Measurements from ENCODE around the gene YIPF3. TPM values are rescaled to one million over a fixed set of nuclear protein-coding genes. Genes with fewer than 3 reads are reported as not detected.
"Not testable (repeated sequence)": the region's sequence is repeated elsewhere in the genome, so short reads cannot be mapped to it uniquely, and the experiment has no call there.

The YIPF3 gene
- polyA plus RNA-seq, 2 donors, result 54.3 to 64.1 TPM

DNA sequence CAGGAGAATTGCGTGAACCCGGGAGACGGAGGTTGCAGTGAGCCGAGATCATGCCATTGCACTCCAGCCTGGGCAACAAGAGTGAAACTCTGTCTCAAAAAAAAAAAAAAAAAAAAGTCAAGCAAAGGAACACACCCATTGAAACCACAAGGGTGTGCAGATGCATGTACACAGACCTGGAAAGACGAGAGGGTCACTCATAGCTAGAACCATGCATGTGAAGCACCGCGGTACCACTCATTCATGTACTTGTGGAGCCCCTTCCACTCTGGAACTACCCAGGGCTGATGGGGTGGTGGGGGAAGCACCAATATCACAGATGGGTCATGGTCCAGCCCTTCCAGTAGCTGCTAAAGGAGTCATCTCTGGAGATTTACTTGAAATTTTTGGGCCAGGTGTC lies 46.8 kb downstream of the YIPF3 start:
- Histone ChIP-seq H3K27me3 (ENCODE audit: control insufficient read depth in 1 of 2, insufficient read depth in 2 of 2, low read length in 2 of 2) (no peaks in the 10 kb centered on the region), H3K4me1 (ENCODE audit: control insufficient read depth in 2 of 2, insufficient read depth in 2 of 2, low read length in 1 of 2) (peaks cover 0 to 2% of the 10 kb centered on the region in 2 donors), H3K4me3 (ENCODE audit: low read depth in 1 of 2, low read length in 2 of 2) (no peak overlapping the region), H3K27ac (ENCODE audit: low read depth in 2 of 2, low read length in 1 of 2) (no peak overlapping the region), H3K36me3 (ENCODE audit: control insufficient read depth in 2 of 2, insufficient read depth in 2 of 2, low read length in 1 of 2) (no peaks in the 10 kb centered on the region), H3K9me3 (ENCODE audit: control insufficient read depth in 2 of 2, insufficient read depth in 1 of 2, low read depth in 1 of 2, low read length in 1 of 2) (no peaks in the 10 kb centered on the region)
- WGBS, 2 donors, result 85 to 90% methylated on average over 7 of the region's 7 CpGs

GRCh38 chr6:43468748-43469681 lies 47.7 kb downstream of the YIPF3 start:
- no peak overlapping the region for H3K4me3 ChIP-seq (ENCODE audit: low read depth in 1 of 2, low read length in 2 of 2)
- peaks cover 0 to 2% of the 10 kb centered on the region in 2 donors for H3K4me1 ChIP-seq (ENCODE audit: control insufficient read depth in 2 of 2, insufficient read depth in 2 of 2, low read length in 1 of 2)
- no peaks in the 10 kb centered on the region for H3K9me3 ChIP-seq (ENCODE audit: control insufficient read depth in 2 of 2, insufficient read depth in 1 of 2, low read depth in 1 of 2, low read length in 1 of 2)
- H3K36me3 ChIP-seq (ENCODE audit: control insufficient read depth in 2 of 2, insufficient read depth in 2 of 2, low read length in 1 of 2), result no peaks in the 10 kb centered on the region
- H3K27ac ChIP-seq (ENCODE audit: low read depth in 2 of 2, low read length in 1 of 2), result no peak overlapping the region
- no peaks in the 10 kb centered on the region for H3K27me3 ChIP-seq (ENCODE audit: control insufficient read depth in 1 of 2, insufficient read depth in 2 of 2, low read length in 2 of 2)
- WGBS, 2 donors, result 51 to 64% methylated on average over 13 of the region's 13 CpGs

- Histone ChIP-seq H3K27ac (ENCODE audit: low read depth in 2 of 2, low read length in 1 of 2) (no peak overlapping the region), H3K9me3 (ENCODE audit: control insufficient read depth in 2 of 2, insufficient read depth in 1 of 2, low read depth in 1 of 2, low read length in 1 of 2) (no peaks in the 10 kb centered on the region), H3K36me3 (ENCODE audit: control insufficient read depth in 2 of 2, insufficient read depth in 2 of 2, low read length in 1 of 2) (no peaks in the 10 kb centered on the region), H3K4me3 (ENCODE audit: low read depth in 1 of 2, low read length in 2 of 2) (no peak overlapping the region), H3K4me1 (ENCODE audit: control insufficient read depth in 2 of 2, insufficient read depth in 2 of 2, low read length in 1 of 2) (peaks cover 0 to 2% of the 10 kb centered on the region in 2 donors), H3K27me3 (ENCODE audit: control insufficient read depth in 1 of 2, insufficient read depth in 2 of 2, low read length in 2 of 2) (no peaks in the 10 kb centered on the region)
- WGBS, 2 donors, result 73 to 75% methylated on average over 4 of the region's 4 CpGs
Observed at GRCh38 chr6:43468240-43468639, 48.5 kb downstream of the YIPF3 start.

- no peaks in the 10 kb centered on the region for H3K27me3 ChIP-seq (ENCODE audit: control insufficient read depth in 1 of 2, insufficient read depth in 2 of 2, low read length in 2 of 2)
- peaks cover 0 to 2% of the 10 kb centered on the region in 2 donors for H3K4me1 ChIP-seq (ENCODE audit: control insufficient read depth in 2 of 2, insufficient read depth in 2 of 2, low read length in 1 of 2)
- H3K36me3 ChIP-seq (ENCODE audit: control insufficient read depth in 2 of 2, insufficient read depth in 2 of 2, low read length in 1 of 2), result no peaks in the 10 kb centered on the region
- H3K27ac ChIP-seq (ENCODE audit: low read depth in 2 of 2, low read length in 1 of 2), result no peak overlapping the region
- H3K4me3 ChIP-seq (ENCODE audit: low read depth in 1 of 2, low read length in 2 of 2), result no peak overlapping the region
- 82% methylated on average over 4 of the region's 4 CpGs for WGBS, 2 donors
- no peaks in the 10 kb centered on the region for H3K9me3 ChIP-seq (ENCODE audit: control insufficient read depth in 2 of 2, insufficient read depth in 1 of 2, low read depth in 1 of 2, low read length in 1 of 2)
Observed at GRCh38 chr6:43467752-43468151, 49.0 kb downstream of the YIPF3 start.

- H3K27me3 ChIP-seq (ENCODE audit: control insufficient read depth in 1 of 2, insufficient read depth in 2 of 2, low read length in 2 of 2); H3K9me3 ChIP-seq (ENCODE audit: control insufficient read depth in 2 of 2, insufficient read depth in 1 of 2, low read depth in 1 of 2, low read length in 1 of 2); H3K27ac ChIP-seq (ENCODE audit: low read depth in 2 of 2, low read length in 1 of 2); H3K4me3 ChIP-seq (ENCODE audit: low read depth in 1 of 2, low read length in 2 of 2); H3K36me3 ChIP-seq (ENCODE audit: control insufficient read depth in 2 of 2, insufficient read depth in 2 of 2, low read length in 1 of 2); H3K4me1 ChIP-seq (ENCODE audit: control insufficient read depth in 2 of 2, insufficient read depth in 2 of 2, low read length in 1 of 2): not testable (repeated sequence)
- WGBS, 2 donors, result 62 to 63% methylated on average over 5 of the region's 5 CpGs
Observed at GRCh38 chr6:43467265-43467664, 49.5 kb downstream of the YIPF3 start.

- H3K27me3 ChIP-seq (ENCODE audit: control insufficient read depth in 1 of 2, insufficient read depth in 2 of 2, low read length in 2 of 2), result no peaks in the 10 kb centered on the region
- no peaks in the 10 kb centered on the region for H3K9me3 ChIP-seq (ENCODE audit: control insufficient read depth in 2 of 2, insufficient read depth in 1 of 2, low read depth in 1 of 2, low read length in 1 of 2)
- H3K4me3 ChIP-seq (ENCODE audit: low read depth in 1 of 2, low read length in 2 of 2), result no peak overlapping the region
- H3K36me3 ChIP-seq (ENCODE audit: control insufficient read depth in 2 of 2, insufficient read depth in 2 of 2, low read length in 1 of 2), result no peaks in the 10 kb centered on the region
- WGBS, 2 donors, result 54 to 70% methylated on average over 2 of the region's 2 CpGs
- no peak overlapping the region for H3K27ac ChIP-seq (ENCODE audit: low read depth in 2 of 2, low read length in 1 of 2)
- peaks cover 0 to 2% of the 10 kb centered on the region in 2 donors for H3K4me1 ChIP-seq (ENCODE audit: control insufficient read depth in 2 of 2, insufficient read depth in 2 of 2, low read length in 1 of 2)
Observed at GRCh38 chr6:43465948-43466347, 50.8 kb downstream of the YIPF3 start.

- Histone ChIP-seq H3K4me1 (ENCODE audit: control insufficient read depth in 2 of 2, insufficient read depth in 2 of 2, low read length in 1 of 2) (no peaks in the 10 kb centered on the region), H3K27me3 (ENCODE audit: control insufficient read depth in 1 of 2, insufficient read depth in 2 of 2, low read length in 2 of 2) (no peaks in the 10 kb centered on the region), H3K4me3 (ENCODE audit: low read depth in 1 of 2, low read length in 2 of 2) (no peak overlapping the region), H3K27ac (ENCODE audit: low read depth in 2 of 2, low read length in 1 of 2) (no peak overlapping the region), H3K36me3 (ENCODE audit: control insufficient read depth in 2 of 2, insufficient read depth in 2 of 2, low read length in 1 of 2) (no peaks in the 10 kb centered on the region), H3K9me3 (ENCODE audit: control insufficient read depth in 2 of 2, insufficient read depth in 1 of 2, low read depth in 1 of 2, low read length in 1 of 2) (no peaks in the 10 kb centered on the region)
- 85 to 86% methylated on average over 8 of the region's 8 CpGs for WGBS, 2 donors
Observed at GRCh38 chr6:43464337-43464736, 52.4 kb downstream of the YIPF3 start.

- Histone ChIP-seq H3K9me3 (ENCODE audit: control insufficient read depth in 2 of 2, insufficient read depth in 1 of 2, low read depth in 1 of 2, low read length in 1 of 2) (no peaks in the 10 kb centered on the region), H3K4me1 (ENCODE audit: control insufficient read depth in 2 of 2, insufficient read depth in 2 of 2, low read length in 1 of 2) (no peaks in the 10 kb centered on the region), H3K27me3 (ENCODE audit: control insufficient read depth in 1 of 2, insufficient read depth in 2 of 2, low read length in 2 of 2) (no peaks in the 10 kb centered on the region), H3K27ac (ENCODE audit: low read depth in 2 of 2, low read length in 1 of 2) (no peak overlapping the region), H3K36me3 (ENCODE audit: control insufficient read depth in 2 of 2, insufficient read depth in 2 of 2, low read length in 1 of 2) (no peaks in the 10 kb centered on the region), H3K4me3 (ENCODE audit: low read depth in 1 of 2, low read length in 2 of 2) (no peak overlapping the region)
- WGBS, 2 donors, result 75 to 79% methylated on average over 5 of the region's 5 CpGs
Observed at GRCh38 chr6:43461936-43462335, 54.8 kb downstream of the YIPF3 start.
